Activated CD8-positive, alpha-beta memory T cell treated with anti-CD3 and anti-CD28 coated beads, Interleukin-2, amount 50 U/mL, for 1 hour (primary cell): ENCODE results near the gene LRRC8E.

Source experiments
- DNase-seq: peaks from one replicate; pipeline ENCODE4 v3.0.0-alpha.2; 2020; ENCODE audit errors: extremely low read depth

LRRC8E gene

DNA sequence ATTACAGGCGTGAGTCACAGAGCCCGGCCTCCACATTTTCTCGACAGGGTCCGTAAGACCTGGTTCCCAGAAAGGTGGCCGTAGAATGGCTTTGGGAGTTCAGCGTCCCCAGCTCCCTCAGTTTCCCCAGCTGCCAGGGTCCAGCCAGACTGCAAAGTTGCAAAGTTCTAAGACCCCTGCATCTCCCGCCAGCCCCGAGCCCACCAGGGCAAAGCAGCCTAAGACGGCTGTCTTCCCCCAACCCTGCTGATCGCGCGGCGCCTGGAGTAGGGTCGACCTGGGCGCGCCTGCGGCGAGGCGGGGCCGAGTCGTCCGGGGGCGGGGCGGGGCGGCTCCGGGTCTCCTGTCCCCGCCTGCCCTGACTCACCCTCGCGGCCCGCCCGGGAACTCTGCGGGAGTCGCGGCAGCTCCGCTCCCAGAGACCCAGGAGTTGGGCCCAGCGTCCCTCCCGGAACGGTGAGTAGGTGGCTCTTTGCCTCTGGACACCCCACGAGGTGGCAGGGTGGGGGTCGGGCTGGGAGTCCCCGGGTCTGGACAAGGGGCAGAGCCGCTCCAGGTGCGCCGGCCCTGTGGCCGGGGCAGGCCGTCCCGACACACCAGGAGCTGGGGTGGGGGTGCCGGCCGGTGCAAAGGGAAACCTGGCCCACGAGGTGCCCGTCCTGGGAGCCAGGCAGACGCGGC is at the start of gene LRRC8E:
TSS of gene LRRC8E (plus strand) at position 366 of the 681 bp plus-strand sequence. CDS start 7,094 bp downstream, outside the sequence.
- no peak for DNase-seq

GRCh38 chr19:7839476-7839875 is 48.8 kb upstream of the LRRC8E start:
- DNase-seq, result no peak

DNA sequence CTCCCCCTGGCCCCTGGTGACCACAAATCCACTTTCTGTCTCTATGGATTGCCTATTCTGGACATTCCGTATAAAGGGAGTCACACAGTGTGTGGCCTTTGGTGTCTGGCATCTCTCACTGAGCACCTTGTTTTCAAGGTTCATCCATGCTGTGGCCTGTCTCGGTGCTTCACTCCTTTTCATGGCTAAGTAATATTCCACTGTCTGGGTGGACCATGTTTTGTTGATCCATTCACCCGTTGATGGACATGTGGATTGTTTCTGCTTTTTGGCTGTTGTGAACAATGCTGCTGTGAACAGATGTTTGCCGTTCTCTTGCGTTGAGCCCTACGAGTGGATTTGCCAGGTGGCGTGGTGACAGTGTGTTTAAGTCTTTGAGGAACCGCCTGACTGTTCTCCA is 47.7 kb upstream of the LRRC8E start:
- DNase-seq, result no peak

DNA sequence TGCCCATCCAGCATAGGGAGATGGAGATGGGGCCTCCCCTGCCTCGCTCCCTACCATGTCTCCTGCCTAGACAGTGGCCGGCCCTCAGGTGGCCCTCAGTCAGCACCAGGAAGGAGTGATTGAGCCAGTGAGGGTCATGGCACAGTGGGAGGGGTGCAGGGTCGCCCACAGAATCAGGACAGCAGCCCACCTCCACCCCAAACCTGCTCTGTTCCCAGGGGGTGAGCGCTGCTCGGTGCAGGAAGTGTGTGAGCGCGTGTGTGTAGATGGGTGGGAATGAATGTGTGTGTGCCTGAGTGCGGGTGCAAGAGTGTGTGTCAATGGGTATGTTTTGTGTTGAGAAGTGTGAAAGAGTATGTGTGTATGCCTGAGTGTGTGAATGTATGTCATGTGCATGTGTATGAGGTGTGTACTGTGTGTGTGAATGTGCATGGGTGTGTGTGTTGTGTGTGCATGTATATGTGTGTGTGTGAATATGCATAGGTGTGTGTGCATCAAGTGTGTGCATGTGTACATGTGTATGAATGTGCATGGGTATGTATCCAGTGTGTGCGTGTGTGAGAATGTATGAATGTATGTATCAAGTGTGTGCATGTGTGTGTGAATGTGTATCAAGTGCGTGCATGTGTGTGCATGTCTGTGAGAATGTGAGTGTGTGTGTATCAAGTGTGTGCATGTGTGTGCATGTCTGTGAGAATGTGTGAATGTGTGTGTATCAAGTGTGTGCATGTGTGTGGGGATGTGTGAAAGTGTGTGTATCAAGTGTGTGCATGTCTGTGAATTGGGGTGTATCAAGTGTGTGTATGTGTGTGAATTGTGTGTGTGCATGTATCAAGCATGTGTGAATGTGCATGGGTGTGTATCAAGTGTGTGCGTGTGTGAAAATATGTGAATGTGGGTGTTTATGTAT is 46.3 kb upstream of the LRRC8E start:
- no peak for DNase-seq

- no peak for DNase-seq
Observed at GRCh38 chr19:7842661-7843294, 45.5 kb upstream of the LRRC8E start.

- DNase-seq, result no peak
Observed at GRCh38 chr19:7843521-7843920, 44.8 kb upstream of the LRRC8E start.

DNA sequence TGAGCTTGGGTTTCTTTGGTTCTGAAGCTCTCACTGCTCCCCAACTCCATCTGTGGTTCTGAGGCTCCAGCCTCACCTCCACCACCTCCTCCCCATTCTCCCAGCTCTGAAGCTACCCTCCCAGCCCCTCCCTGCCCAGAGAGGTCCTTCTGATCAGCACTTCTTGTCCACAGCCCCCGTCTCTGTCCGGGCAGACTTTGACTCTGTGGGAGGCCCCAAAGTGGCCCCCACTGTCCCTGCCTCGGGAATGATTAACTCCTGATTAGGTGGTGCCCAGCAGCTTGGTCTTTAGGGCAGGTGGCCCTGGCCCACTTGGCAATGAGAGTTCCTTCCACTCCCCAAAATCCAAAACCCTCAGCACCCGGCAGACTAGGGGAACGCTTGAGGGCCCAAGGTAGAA is 43.9 kb upstream of the LRRC8E start:
- no peak for DNase-seq

- DNase-seq, result no peak
Observed at GRCh38 chr19:7844951-7845350, 43.4 kb upstream of the LRRC8E start.

- no peak for DNase-seq
Observed at GRCh38 chr19:7845390-7846154, 42.7 kb upstream of the LRRC8E start.

GRCh38 chr19:7846155-7846646 is 42.1 kb upstream of the LRRC8E start:
- DNase-seq, result no peak

GRCh38 chr19:7847664-7848063 is 40.6 kb upstream of the LRRC8E start:
- DNase-seq, result no peak

GRCh38 chr19:7848779-7849457 is 39.4 kb upstream of the LRRC8E start:
- no peak for DNase-seq

DNA sequence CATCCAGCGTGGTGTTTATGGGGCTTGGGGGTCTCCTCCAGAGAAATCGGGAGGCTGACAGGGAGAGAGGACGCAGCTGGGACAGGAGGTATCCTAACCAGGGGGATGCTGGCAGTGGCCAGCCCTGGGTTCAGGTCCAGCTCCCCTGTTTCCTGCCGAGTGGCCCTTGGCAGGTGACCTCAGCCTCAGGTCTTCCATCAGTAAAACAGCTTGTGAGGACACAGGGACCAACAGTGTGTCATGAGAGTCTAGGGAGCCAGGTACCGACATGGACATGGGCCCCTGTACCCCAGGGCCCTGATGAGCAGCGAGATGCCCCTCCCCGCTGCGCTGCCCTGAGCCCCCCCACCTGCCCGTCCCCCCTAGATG is 38.7 kb upstream of the LRRC8E start:
- no peak for DNase-seq

DNA sequence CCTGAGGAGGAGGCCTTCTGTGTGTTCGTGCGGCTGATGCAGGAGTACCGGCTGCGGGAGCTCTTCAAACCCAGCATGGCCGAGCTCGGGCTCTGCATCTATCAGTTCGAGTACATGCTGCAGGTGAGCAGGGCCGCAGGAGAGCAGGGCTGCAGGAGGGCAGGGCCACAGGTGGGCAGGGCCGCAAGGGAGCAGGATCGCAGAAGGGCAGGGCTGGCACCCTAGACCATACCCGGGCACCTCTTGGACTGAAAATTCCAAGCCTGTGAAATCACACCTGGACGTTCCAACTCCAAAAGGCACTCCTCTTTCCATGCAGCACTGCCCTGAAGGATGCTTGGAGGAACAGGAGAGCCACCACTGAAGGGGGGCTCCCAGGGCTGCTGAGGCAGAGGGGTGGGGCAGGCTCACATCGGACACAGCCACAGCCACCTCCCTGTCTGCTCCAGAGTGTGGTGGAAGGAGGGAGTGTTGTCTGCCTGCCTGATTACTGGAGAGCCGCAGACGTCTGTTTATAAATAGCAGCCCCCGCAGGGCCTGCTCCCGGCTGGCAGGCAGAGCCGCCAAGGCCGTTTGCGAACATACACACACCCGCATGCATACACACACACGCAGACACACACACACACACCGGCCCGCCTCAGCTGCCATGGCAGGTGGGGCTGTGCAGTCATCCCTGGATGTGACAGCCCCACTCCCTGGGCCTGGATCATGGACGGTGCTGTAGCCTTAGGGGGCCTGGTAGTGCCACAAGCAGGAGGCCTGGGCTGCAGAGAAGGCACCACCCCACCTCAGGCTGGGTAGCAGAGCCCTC is 38.1 kb upstream of the LRRC8E start:
- DNase-seq, result no peak

DNA sequence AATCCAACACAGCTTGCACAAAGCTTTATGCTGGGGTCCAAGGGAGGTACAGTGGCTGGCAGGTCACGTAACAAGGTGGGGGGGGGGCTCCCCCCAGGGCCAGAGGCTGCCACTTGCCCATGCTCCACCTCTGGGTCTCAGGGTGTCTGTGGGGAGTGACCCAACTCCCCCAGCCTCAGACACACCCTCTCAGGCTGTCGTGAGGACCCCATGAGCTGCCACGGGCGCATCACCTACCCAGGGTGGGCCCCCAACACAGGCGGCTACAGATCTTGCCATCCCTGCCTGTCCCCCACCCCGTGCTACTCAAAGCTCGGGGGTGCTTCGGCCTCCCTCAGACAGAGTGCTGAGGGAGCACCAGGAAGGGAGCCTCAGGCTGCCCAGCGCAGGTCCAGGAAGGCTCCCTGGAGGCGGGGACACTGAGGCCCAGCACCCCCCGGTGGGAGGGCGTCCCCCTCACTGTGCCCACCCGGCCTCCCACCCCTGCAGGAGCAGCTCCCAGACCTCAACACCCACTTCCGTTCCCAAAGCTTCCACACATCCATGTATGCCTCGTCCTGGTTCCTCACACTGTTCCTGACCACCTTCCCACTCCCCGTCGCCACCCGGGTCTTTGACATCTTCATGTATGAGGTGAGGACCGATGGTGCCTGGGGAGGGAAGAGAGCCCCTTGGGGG is 37.2 kb upstream of the LRRC8E start:
- DNase-seq, result no peak

GRCh38 chr19:7851623-7852500 is 36.4 kb upstream of the LRRC8E start:
- DNase-seq, result no peak

DNA sequence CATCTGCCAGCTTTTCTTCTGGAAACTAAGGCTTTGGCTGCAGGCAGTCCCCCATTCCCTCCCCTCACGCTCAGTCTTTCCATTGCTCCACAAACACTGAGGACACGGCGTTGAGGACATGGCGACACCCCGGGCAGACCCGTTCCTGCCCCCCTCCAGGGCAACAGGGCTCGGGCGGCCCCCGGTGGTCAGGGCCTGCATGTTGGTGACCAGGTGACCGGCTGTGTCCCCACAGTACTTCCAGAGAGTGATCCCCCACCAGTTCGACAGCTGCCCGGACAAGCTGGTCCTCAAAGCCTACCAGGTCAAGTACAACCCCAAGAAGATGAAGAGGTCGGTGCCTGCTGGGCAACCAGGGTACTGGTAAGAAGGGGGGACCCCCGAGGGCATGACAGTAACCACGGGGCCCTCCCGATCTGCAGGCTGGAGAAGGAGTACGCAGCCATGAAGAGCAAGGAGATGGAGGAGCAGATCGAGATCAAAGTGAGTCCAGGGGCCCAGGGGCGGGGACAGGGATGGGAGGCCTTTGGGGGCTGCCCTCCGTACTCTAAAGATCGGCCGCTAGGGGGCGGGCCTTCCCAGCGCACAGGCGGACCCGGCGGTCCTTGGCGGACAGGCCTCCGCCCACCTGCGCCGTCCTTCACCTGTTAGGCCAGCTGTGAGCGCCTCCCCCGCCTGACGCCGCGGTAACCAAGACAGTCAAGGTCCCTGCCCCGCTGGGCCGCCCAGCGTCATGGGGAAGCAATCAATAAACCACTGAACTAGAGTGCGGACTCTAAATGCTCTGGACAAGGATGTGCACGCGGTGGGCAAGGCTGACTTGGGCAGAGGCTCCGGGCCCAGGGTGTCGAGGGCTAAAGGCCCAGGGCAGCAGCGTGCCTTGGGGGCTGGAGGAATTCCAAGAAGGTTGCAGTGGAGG is 35.2 kb upstream of the LRRC8E start:
- no peak for DNase-seq

DNA sequence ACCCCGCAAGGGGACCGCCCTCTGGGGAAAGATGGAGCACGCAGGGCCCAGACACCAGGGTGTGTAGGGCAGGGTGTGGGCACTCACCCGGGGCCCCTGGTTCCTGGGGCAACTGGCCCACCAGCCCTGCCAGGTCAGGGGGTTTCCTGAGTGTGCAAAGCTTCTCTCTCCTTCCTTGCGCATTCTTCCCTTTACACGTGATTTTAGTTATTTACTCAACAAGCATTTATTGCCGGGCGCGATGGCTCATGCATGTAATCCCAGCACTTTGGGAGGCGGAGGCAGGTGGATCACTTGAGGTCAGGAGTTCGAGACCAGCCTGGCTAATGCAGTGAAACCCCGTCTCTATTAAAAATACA is 34.6 kb upstream of the LRRC8E start:
- no peak for DNase-seq
